GM12891 (cell line): ENCODE results near the gene CEP63.

Experiments used
- POLR2A ChIP-seq: IDR thresholded peaks from 2 replicates; pipeline ENCODE4 v1.6.1; 2011; ENCODE audit warnings: low read depth, low read length, control low read depth
- TAF1 ChIP-seq: IDR thresholded peaks from 2 replicates; pipeline ENCODE4 v1.6.1; 2011; ENCODE audit warnings: low read depth, low read length, control low read depth

DNA sequence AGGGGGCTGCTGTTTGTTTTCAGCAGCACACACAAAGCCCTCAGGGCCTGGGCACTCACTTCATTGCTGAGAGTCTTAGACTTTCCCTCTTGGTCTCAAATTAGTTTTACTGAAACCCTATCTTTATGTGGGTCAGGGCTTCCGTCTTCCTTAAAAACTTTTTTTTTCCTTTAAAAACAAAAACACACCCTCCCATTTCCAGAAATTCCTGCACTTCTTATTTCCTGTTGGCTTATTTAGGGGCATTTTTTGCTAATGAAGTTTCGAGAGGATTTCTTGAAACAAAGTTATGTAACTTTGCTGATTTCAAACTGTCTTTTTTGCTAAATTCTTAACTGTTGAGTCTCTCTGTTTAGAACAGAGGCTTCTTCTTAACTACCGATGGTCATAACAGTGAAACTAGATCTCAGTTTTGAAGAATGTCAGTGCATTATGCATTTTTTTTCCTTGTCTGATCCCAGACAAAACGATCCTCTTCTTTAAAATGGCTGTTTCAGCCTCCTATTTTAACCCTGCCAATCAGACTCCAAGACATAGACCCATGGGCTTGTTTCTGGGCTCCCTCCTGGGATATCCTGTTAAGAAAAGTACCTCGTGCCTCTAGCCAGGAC lies 23.4 kb upstream of the CEP63 start:
- TF ChIP-seq POLR2A, result no peak
- TF ChIP-seq TAF1, result no peak
